IMR-90 (cell line): ENCODE data around the gene MRPS22. TPM values are rescaled to one million over a fixed set of nuclear protein-coding genes. Genes with fewer than 3 reads are reported as not detected.
A peak's percentile ranks its signal among the peaks of the same experiment; 100 is the strongest.

Experiments
- ATAC-seq: fragments of 200-7000 bp; cut with Tn5 transposase; 2 replicates; pipeline ENCODE4 v1.9.1; 2020; ENCODE audit warnings: low read depth, mild to moderate bottlenecking, moderate library complexity
- BruUV-seq: library from RNA; stranded (reverse); fragments of 400-500 nt; replicated peaks from 2 replicates; lab custom pipeline; 2021; lab: Mats Ljungman, UMichigan
- CTCF ChIA-PET: fragments of 300-600 bp; formaldehyde crosslinking; extraction: SDS; loops from one replicate; lab custom pipeline; 2021; ENCODE audit warnings: antibody characterized with exemption; lab: Yijun Ruan, JAX
- POLR2A ChIA-PET: fragments of 300-600 bp; sonication (Branson Sonifier 250); formaldehyde crosslinking; loops from one replicate; lab custom pipeline; 2022; ENCODE audit warnings: antibody characterized with exemption; ENCODE audit not compliant: unreplicated experiment; lab: Charles Lee
- DNase-seq: peaks from one replicate; pipeline ENCODE4 v3.0.0; 2013
- H2AFZ ChIP-seq: replicated peaks from 2 replicates; pipeline ENCODE3; 2013; ENCODE audit warnings: low read length, mild to moderate bottlenecking; ENCODE audit not compliant: poor library complexity
- H2AK5ac ChIP-seq: 2 replicates; pipeline ENCODE4 v1.6.1; 2013; ENCODE audit warnings: low read depth, low read length, inconsistent platforms
- H2AK9ac ChIP-seq: replicated peaks from 2 replicates; pipeline ENCODE3; 2013; ENCODE audit warnings: mild to moderate bottlenecking, low read depth, low read length, moderate library complexity; ENCODE audit not compliant: poor library complexity
- H2BK120ac ChIP-seq: 2 replicates; pipeline ENCODE4 v1.6.1; 2013; ENCODE audit warnings: low read depth, low read length, inconsistent platforms
- H2BK15ac ChIP-seq: 3 replicates; pipeline ENCODE4 v1.6.1; 2013; ENCODE audit warnings: low read depth, low read length, inconsistent platforms
- H2BK20ac ChIP-seq: 2 replicates; pipeline ENCODE4 v1.6.1; 2013; ENCODE audit warnings: low read depth, mild to moderate bottlenecking, inconsistent platforms, low read length, moderate library complexity
- H2BK5ac ChIP-seq: 2 replicates; pipeline ENCODE4 v1.6.1; 2013; ENCODE audit warnings: mild to moderate bottlenecking, low read depth, low read length, inconsistent platforms; ENCODE audit not compliant: poor library complexity, severe bottlenecking
- H3K14ac ChIP-seq: replicated peaks from 2 replicates; pipeline ENCODE4 v1.6.1; 2013; ENCODE audit warnings: low read depth, low read length, inconsistent platforms
- H3K18ac ChIP-seq: 2 replicates; pipeline ENCODE4 v1.6.1; 2013; ENCODE audit warnings: low read depth, low read length, control low read depth
- H3K23ac ChIP-seq: 2 replicates; pipeline ENCODE4 v1.6.1; 2013; ENCODE audit warnings: low read depth, low read length, inconsistent platforms
- H3K27ac ChIP-seq: 2 replicates; pipeline ENCODE4 v1.5.1; 2013; ENCODE audit warnings: mild to moderate bottlenecking, control low read depth, low read length; ENCODE audit not compliant: insufficient read depth
- H3K27me3 ChIP-seq: 2 replicates; pipeline ENCODE4 v1.6.1; 2013; ENCODE audit warnings: low read length; ENCODE audit not compliant: control insufficient read depth, insufficient read depth
- H3K36me3 ChIP-seq: 2 replicates; pipeline ENCODE4 v1.6.1; 2013; ENCODE audit warnings: low read length, mixed read lengths; ENCODE audit not compliant: control insufficient read depth, insufficient read depth
- H3K4ac ChIP-seq: 2 replicates; pipeline ENCODE4 v1.6.1; 2013; ENCODE audit warnings: low read depth, low read length, inconsistent platforms
- H3K4me1 ChIP-seq: 2 replicates; pipeline ENCODE4 v1.6.1; 2013; ENCODE audit warnings: low read length, mixed read lengths; ENCODE audit not compliant: control insufficient read depth, insufficient read depth
- H3K4me2 ChIP-seq: 2 replicates; pipeline ENCODE4 v1.6.1; 2013; ENCODE audit warnings: low read depth, mild to moderate bottlenecking, control low read depth, low read length, moderate library complexity
- H3K4me3 ChIP-seq: 2 replicates; pipeline ENCODE4 v1.5.1; 2013; ENCODE audit warnings: low read depth, mild to moderate bottlenecking, control low read depth, low read length, moderate library complexity; ENCODE audit not compliant: insufficient read depth
- H3K56ac ChIP-seq: 2 replicates; pipeline ENCODE4 v1.6.1; 2013; ENCODE audit warnings: low read length, inconsistent platforms; ENCODE audit not compliant: insufficient read depth; ENCODE audit errors: extremely low read depth
- H3K79me1 ChIP-seq, 2 experiments: 2 replicates each; pipeline ENCODE4 v1.6.1; 2013; ENCODE audit warnings: low read length in 2 of 2, inconsistent platforms in 1 of 2, low read depth in 1 of 2
- H3K9ac ChIP-seq: 2 replicates; pipeline ENCODE4 v1.6.1; 2013; ENCODE audit warnings: low read depth, low read length, control low read depth
- H3K9me1 ChIP-seq: 2 replicates; pipeline ENCODE4 v1.6.1; 2013; ENCODE audit warnings: low read length, inconsistent platforms; ENCODE audit not compliant: insufficient read depth
- H3K9me3 ChIP-seq: 2 replicates; pipeline ENCODE4 v1.6.1; 2013; ENCODE audit warnings: low read length; ENCODE audit not compliant: control insufficient read depth, insufficient read depth
- H4K20me1 ChIP-seq: 2 replicates; pipeline ENCODE4 v1.6.1; 2013; ENCODE audit warnings: low read length, inconsistent platforms; ENCODE audit not compliant: insufficient read depth
- H4K5ac ChIP-seq: 2 replicates; pipeline ENCODE4 v1.6.1; 2013; ENCODE audit warnings: mild to moderate bottlenecking, low read depth, low read length, control low read depth
- H4K8ac ChIP-seq, 2 experiments: 2 replicates each; pipeline ENCODE4 v1.6.1; 2013; ENCODE audit warnings: low read depth in 2 of 2, low read length in 2 of 2, control low read depth in 1 of 2, inconsistent platforms in 1 of 2
- H4K91ac ChIP-seq: 2 replicates; pipeline ENCODE4 v1.6.1; 2013; ENCODE audit warnings: low read depth, low read length, inconsistent platforms; ENCODE audit not compliant: insufficient read depth
- CEBPB ChIP-seq: IDR thresholded peaks from 2 replicates; pipeline ENCODE4 v1.6.1; 2012; ENCODE audit warnings: low read depth, low read length, improper control_type of control experiment
- CHD1 ChIP-seq: IDR thresholded peaks from 2 replicates; pipeline ENCODE4 v1.6.1; 2012; ENCODE audit warnings: low read depth, low read length, improper control_type of control experiment
- MAZ ChIP-seq: IDR thresholded peaks from 2 replicates; pipeline ENCODE4 v1.6.1; 2012; ENCODE audit warnings: low read depth, mild to moderate bottlenecking, low read length, improper control_type of control experiment, moderate library complexity, borderline replicate concordance
- POLR2A ChIP-seq: IDR thresholded peaks from 2 replicates; pipeline ENCODE4 v1.6.1; 2012; ENCODE audit warnings: mild to moderate bottlenecking, low read depth, low read length
- SMC3 ChIP-seq: fragments of 150-350 bp; IDR thresholded peaks from 2 replicates; pipeline ENCODE4 v1.6.1; 2016; ENCODE audit warnings: low read depth, mild to moderate bottlenecking, antibody characterized with exemption, low read length, moderate library complexity
- WGBS, 2 experiments: methylation state at CpG; one replicate each; pipeline versions ENCODE4 v1.1.5 to v1.1.7; 2013; ENCODE audit warnings: missing lambda C conversion rate in 2 of 2; ENCODE audit not compliant: insufficient read length in 1 of 2; ENCODE audit errors: extremely low coverage in 2 of 2; 5-methylcytosine and 5-hydroxymethylcytosine counted together
- dilution Hi-C: fragments of 300-500 bp; cut with HindIII; formaldehyde crosslinking; loops from one replicate; pipeline ENCODE4 v1.14.3; 2018; ENCODE audit warnings: low sequenced_read_pairs; ENCODE audit not compliant: unreplicated experiment
- in situ Hi-C: fragments of 300-500 bp; cut with MboI; formaldehyde crosslinking; loops from 3 replicates; pipeline ENCODE4 v1.14.3; 2019; ENCODE audit warnings: low sequenced_read_pairs, inconsistent platforms, mixed read lengths
- intact Hi-C: fragments of 100-400 bp; cut with micrococcal nuclease; formaldehyde crosslinking; loops from 2 replicates; pipeline ENCODE4 v1.10.0; 2022
- polyA plus RNA-seq, 3 experiments: library from polyadenylated mRNA; depleted of rRNA; stranded (reverse); fragments of >200 nt; gene quantifications; 2 replicates each; pipeline ENCODE4 v1.2.3, GENCODE V29; 2012; ENCODE audit warnings: low replicate concordance in 1 of 3
- total RNA-seq: library from RNA; depleted of rRNA; stranded (reverse); fragments of >200 nt; gene quantifications from 2 replicates; pipeline ENCODE4 v1.2.3, GENCODE V29; 2012

The MRPS22 gene
- total and polyA plus RNA-seq, 2 of the 4 experiments (the other 2 are of a cell fraction): 54.5 to 72.4 TPM

- no peak for TF ChIP-seq CHD1
- no peak for TF ChIP-seq POLR2A
- no peak for TF ChIP-seq MAZ
Observed at GRCh38 chr3:139312416-139312815, 31.4 kb upstream of the MRPS22 start (continued).

DNA sequence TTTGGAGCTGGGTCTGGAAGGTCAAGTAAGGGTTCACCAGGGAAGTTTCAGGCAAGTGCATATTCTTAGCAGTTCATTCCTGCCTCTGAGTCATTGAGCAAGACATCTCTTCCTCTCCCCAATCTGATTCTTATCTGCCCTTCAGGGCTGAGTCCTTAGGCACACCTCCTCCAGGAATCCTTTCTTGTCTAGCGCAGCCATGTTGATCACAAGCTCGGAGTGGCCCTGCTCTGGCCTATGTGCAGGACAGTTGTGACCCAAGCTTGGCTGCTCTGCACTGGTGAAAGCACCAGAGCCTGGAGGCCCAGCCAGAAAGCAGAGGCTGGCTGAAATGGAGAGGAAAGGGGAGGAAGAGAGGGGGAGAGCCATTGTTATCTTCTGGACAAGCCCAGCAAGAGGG, 30.9 kb upstream of the MRPS22 start:
- Histone ChIP-seq H2AK5ac (peak overlapping the region; percentile 38; the same call in 1 of the 2 replicates), H3K23ac (no peak overlapping the region), H3K27me3 (no peaks in the 10 kb centered on the region; the same call in 1 of the 2 replicates), H3K27ac (no peak overlapping the region), H3K56ac (no peak overlapping the region), H2AK9ac (peak overlapping the region; percentile 3), H3K4me2 (no peak overlapping the region), H4K20me1 (no peaks in the 10 kb centered on the region), H3K4me1 (peaks cover 29% of the 10 kb centered on the region), H3K9me3 (no peaks in the 10 kb centered on the region), H3K4me3 (no peak overlapping the region), H3K14ac (peak overlapping the region; percentile 72; the same call in 1 of the 2 replicates), H4K5ac (peak overlapping the region; percentile 70; the same call in 1 of the 2 replicates), H3K36me3 (no peaks in the 10 kb centered on the region), H4K91ac (peak overlapping the region; percentile 98; the same call in 1 of the 2 replicates), H2AFZ (peak overlapping the region; percentile 86), H3K18ac (peak overlapping the region; percentile 34; the same call in 1 of the 2 replicates), H3K9ac (no peak overlapping the region), H2BK20ac (peak overlapping the region; percentile 30), H3K9me1 (peaks cover 41% of the 10 kb centered on the region), H3K79me1 (no peaks in the 10 kb centered on the region; a peak in 1 of 4 replicates), H2BK5ac (no peak overlapping the region), H3K4ac (peak overlapping the region; percentile 95), H4K8ac (peak overlapping the region in 1 of 2 experiments; percentile 67; a peak in 2 of 4 replicates), H2BK15ac (peak overlapping the region; percentile 64; the same call in 1 of the 3 replicates), H2BK120ac (peak overlapping the region; percentile 89)
- ChIA-PET CTCF (interaction anchor here (0.6 to 1.0 kb wide), 2 partner anchors 16 to 744 kb away, joined by 3 to 4 read pairs; no protein-coding TSS in a partner anchor), POLR2A (interaction anchor here (0.6 to 1.0 kb wide), 2 partner anchors 11 to 1137 kb away, joined by 4 read pairs; no protein-coding TSS in a partner anchor)
- in situ Hi-C loops: loop anchor here (10.0 kb wide), 1 partner anchor 188 kb away; no protein-coding TSS in a partner anchor
- peak; percentile 50 for DNase-seq
- WGBS, 2 experiments: no CpG with 5 or more reads among the region's 2 CpGs
- intact Hi-C loops: no loop called here
- peak; percentile 39 for ATAC-seq
- TF ChIP-seq CEBPB (peak; percentile 57; the same call in 1 of the 2 replicates), SMC3 (no peak)
- dilution Hi-C loops: no loop called here
- BruUV-seq: no TSS peak
